K562 (cell line): ENCODE data around the gene MAGI2. TPM values are rescaled to one million over a fixed set of nuclear protein-coding genes. Genes with fewer than 3 reads are reported as not detected.

ENCODE experiments used
- BRD9 ChIP-seq: fragments of 450-650 bp; IDR thresholded peaks from 2 replicates; pipeline ENCODE4 v1.6.1; 2018; ENCODE audit warnings: low read depth; ENCODE audit not compliant: partially characterized antibody
- CBX1 ChIP-seq: sonication (generic); IDR thresholded peaks from 2 replicates; pipeline ENCODE4 v1.6.1; 2016; ENCODE audit warnings: antibody characterized with exemption, low read depth, mild to moderate bottlenecking
- CSDE1 ChIP-seq, 2 experiments: fragments of 450-650 bp; IDR thresholded peaks; 2 replicates each; pipeline ENCODE4 v1.6.1; 2016; ENCODE audit warnings: mild to moderate bottlenecking in 1 of 2
- ZNF583 ChIP-seq: fragments of 250-450 bp; sonication (Bioruptor Pico); IDR thresholded peaks from 2 replicates; pipeline ENCODE4 v1.4.0; 2020
- ZNF75A ChIP-seq: fragments of 450-650 bp; formaldehyde crosslinking; IDR thresholded peaks from 2 replicates; pipeline ENCODE4 v1.4.0; 2020; ENCODE audit warnings: mild to moderate bottlenecking
- polyA plus RNA-seq, 8 experiments: library from polyadenylated mRNA; depleted of rRNA in 4 of 8; stranded (reverse) in 5 of 8; unstranded in 3 of 8; fragments of >200 nt; fragmentation: Nextera tagmentation in 2 of 8; fragmentation: Illumina TruSeq in 1 of 8; extraction: Ambion mirVana in 2 of 8; extraction: Trizol in 1 of 8; gene quantifications; 2 replicates each; pipeline versions ENCODE4 v1.2.1 to v1.2.3, GENCODE V29; 2011 to 2014; ENCODE audit warnings: inconsistent platforms in 1 of 8, missing spikeins in 1 of 8
- total RNA-seq, 7 experiments: library from RNA; depleted of rRNA in 6 of 7; stranded (reverse); fragments of >200 nt in 6 of 7; fragmentation: Illumina TruSeq in 2 of 7; extraction: Trizol in 2 of 7; gene quantifications; 2 replicates each; pipeline versions ENCODE4 v1.2.1 to v1.2.3, GENCODE V29; 2011 to 2021; ENCODE audit warnings: low replicate concordance in 1 of 7
- TF ChIP-seq, protein P1 (sequence below): fragments of 200-600 bp; sonication (generic); IDR thresholded peaks from one replicate; pipeline ENCODE4 v1.6.1; 2012; ENCODE audit warnings: mild to moderate bottlenecking, low read depth, low read length, inconsistent platforms

The MAGI2 gene
- total and polyA plus RNA-seq, 9 of the 15 experiments (the other 6 are each of a cell fraction or from before 2014, with no cell fraction given), result 0.27 to 1.4 (median 0.70) TPM

DNA sequence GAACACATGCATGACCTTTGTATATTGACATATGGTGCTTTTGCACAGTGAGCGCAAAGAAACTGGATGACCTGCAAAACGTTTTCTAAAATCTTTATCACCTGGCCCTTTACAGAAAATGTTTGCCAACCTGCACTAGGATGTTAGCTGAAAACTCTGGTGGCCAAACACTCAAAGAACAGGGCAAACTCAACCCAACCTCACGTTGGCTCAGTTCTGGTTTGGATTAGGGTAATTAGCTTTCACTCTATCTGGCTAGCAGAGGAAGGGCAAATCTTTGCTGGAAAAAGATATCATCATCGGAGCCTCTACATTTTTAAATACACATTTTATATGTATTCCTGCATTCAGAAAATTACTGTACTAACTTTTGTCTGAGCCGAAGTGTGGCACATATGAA lies 966.0 kb downstream of the MAGI2 start (continued):
- TF ChIP-seq, protein P1, sequence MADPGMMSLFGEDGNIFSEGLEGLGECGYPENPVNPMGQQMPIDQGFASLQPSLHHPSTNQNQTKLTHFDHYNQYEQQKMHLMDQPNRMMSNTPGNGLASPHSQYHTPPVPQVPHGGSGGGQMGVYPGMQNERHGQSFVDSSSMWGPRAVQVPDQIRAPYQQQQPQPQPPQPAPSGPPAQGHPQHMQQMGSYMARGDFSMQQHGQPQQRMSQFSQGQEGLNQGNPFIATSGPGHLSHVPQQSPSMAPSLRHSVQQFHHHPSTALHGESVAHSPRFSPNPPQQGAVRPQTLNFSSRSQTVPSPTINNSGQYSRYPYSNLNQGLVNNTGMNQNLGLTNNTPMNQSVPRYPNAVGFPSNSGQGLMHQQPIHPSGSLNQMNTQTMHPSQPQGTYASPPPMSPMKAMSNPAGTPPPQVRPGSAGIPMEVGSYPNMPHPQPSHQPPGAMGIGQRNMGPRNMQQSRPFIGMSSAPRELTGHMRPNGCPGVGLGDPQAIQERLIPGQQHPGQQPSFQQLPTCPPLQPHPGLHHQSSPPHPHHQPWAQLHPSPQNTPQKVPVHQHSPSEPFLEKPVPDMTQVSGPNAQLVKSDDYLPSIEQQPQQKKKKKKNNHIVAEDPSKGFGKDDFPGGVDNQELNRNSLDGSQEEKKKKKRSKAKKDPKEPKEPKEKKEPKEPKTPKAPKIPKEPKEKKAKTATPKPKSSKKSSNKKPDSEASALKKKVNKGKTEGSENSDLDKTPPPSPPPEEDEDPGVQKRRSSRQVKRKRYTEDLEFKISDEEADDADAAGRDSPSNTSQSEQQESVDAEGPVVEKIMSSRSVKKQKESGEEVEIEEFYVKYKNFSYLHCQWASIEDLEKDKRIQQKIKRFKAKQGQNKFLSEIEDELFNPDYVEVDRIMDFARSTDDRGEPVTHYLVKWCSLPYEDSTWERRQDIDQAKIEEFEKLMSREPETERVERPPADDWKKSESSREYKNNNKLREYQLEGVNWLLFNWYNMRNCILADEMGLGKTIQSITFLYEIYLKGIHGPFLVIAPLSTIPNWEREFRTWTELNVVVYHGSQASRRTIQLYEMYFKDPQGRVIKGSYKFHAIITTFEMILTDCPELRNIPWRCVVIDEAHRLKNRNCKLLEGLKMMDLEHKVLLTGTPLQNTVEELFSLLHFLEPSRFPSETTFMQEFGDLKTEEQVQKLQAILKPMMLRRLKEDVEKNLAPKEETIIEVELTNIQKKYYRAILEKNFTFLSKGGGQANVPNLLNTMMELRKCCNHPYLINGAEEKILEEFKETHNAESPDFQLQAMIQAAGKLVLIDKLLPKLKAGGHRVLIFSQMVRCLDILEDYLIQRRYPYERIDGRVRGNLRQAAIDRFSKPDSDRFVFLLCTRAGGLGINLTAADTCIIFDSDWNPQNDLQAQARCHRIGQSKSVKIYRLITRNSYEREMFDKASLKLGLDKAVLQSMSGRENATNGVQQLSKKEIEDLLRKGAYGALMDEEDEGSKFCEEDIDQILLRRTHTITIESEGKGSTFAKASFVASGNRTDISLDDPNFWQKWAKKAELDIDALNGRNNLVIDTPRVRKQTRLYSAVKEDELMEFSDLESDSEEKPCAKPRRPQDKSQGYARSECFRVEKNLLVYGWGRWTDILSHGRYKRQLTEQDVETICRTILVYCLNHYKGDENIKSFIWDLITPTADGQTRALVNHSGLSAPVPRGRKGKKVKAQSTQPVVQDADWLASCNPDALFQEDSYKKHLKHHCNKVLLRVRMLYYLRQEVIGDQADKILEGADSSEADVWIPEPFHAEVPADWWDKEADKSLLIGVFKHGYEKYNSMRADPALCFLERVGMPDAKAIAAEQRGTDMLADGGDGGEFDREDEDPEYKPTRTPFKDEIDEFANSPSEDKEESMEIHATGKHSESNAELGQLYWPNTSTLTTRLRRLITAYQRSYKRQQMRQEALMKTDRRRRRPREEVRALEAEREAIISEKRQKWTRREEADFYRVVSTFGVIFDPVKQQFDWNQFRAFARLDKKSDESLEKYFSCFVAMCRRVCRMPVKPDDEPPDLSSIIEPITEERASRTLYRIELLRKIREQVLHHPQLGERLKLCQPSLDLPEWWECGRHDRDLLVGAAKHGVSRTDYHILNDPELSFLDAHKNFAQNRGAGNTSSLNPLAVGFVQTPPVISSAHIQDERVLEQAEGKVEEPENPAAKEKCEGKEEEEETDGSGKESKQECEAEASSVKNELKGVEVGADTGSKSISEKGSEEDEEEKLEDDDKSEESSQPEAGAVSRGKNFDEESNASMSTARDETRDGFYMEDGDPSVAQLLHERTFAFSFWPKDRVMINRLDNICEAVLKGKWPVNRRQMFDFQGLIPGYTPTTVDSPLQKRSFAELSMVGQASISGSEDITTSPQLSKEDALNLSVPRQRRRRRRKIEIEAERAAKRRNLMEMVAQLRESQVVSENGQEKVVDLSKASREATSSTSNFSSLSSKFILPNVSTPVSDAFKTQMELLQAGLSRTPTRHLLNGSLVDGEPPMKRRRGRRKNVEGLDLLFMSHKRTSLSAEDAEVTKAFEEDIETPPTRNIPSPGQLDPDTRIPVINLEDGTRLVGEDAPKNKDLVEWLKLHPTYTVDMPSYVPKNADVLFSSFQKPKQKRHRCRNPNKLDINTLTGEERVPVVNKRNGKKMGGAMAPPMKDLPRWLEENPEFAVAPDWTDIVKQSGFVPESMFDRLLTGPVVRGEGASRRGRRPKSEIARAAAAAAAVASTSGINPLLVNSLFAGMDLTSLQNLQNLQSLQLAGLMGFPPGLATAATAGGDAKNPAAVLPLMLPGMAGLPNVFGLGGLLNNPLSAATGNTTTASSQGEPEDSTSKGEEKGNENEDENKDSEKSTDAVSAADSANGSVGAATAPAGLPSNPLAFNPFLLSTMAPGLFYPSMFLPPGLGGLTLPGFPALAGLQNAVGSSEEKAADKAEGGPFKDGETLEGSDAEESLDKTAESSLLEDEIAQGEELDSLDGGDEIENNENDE, result no peak
- no peak for TF ChIP-seq ZNF75A (CRISPR knock-in tag)
- TF ChIP-seq ZNF583 (CRISPR knock-in tag), result no peak
- no peak for TF ChIP-seq CSDE1 (IDR thresholded peaks at IDR 0.05)
- no peak for TF ChIP-seq CBX1
- TF ChIP-seq BRD9, result no peak
